ENCODE results near the gene BMP2K. TPM values are rescaled to one million over a fixed set of nuclear protein-coding genes. Genes with fewer than 3 reads are reported as not detected.

The BMP2K gene
- total RNA-seq, 6 donors from 2014 or later: 34.2 to 50.3 (median 42.1) TPM

DNA sequence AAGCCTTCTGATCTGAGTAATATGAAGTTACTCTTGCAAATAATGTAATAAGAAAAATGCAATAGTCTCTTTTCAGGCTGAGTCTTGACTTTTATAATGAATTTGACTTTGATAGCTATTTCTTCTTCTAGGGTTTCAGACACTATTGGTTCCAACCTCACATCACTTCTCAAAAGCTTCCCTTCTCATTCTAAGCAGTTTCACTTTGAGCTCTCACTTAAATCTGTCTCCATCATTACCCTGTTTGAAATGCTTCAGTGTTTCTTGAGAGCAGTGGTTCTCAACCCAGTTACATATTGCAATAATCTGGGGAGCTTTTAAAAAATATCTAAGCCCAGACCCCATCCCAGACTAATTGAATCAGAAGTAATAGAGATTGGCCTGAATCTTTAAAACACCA lies 40.5 kb upstream of the BMP2K start:
- Histone ChIP-seq H3K27ac (no peak overlapping the region), H3K4me1 (no peaks in the 10 kb centered on the region), H3K4me3 (no peak overlapping the region), H3K27me3 (no peaks in the 10 kb centered on the region), H3K9me3 (no peaks in the 10 kb centered on the region), H3K36me3 (no peaks in the 10 kb centered on the region)
- DNase-seq (no peak), ATAC-seq (ENCODE audit: low FRiP score in 2 of 2) (no peak)
- TF ChIP-seq, protein P1, sequence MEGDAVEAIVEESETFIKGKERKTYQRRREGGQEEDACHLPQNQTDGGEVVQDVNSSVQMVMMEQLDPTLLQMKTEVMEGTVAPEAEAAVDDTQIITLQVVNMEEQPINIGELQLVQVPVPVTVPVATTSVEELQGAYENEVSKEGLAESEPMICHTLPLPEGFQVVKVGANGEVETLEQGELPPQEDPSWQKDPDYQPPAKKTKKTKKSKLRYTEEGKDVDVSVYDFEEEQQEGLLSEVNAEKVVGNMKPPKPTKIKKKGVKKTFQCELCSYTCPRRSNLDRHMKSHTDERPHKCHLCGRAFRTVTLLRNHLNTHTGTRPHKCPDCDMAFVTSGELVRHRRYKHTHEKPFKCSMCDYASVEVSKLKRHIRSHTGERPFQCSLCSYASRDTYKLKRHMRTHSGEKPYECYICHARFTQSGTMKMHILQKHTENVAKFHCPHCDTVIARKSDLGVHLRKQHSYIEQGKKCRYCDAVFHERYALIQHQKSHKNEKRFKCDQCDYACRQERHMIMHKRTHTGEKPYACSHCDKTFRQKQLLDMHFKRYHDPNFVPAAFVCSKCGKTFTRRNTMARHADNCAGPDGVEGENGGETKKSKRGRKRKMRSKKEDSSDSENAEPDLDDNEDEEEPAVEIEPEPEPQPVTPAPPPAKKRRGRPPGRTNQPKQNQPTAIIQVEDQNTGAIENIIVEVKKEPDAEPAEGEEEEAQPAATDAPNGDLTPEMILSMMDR (IDR thresholded peaks at IDR 0.05): no peak
- no peak for TF ChIP-seq POLR2A (IDR thresholded peaks at IDR 0.05)
- TF ChIP-seq POLR2AphosphoS5 (IDR thresholded peaks at IDR 0.05): no peak
- TF ChIP-seq EP300 (IDR thresholded peaks at IDR 0.05): no peak

DNA sequence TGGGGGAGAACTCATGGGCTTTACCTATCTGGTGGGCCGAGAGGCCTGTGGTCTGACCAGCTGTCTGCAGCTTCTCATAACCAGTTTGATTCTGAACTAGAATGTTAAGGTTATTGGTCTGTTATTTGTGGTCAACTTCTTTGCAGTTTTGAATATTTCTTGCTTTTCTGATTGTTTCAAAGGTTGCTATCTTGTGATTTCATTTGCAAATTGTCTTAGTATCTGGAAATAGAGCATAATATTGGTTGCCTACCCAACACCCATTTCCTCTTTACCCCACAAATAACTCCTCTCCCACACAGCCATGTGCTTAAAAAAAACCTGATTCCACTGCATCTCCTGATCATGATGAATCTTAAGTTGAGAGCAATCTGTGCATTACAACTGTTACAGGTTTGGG lies 39.1 kb upstream of the BMP2K start:
- no peak overlapping the region for H3K4me3 ChIP-seq
- DNase-seq (no peak), ATAC-seq (ENCODE audit: low FRiP score in 2 of 2) (no peak)
- H3K4me1 ChIP-seq: no peaks in the 10 kb centered on the region
- no peaks in the 10 kb centered on the region for H3K9me3 ChIP-seq
- WGBS, 2 donors: 100% methylated on average over 1 of the region's 1 CpG
- TF ChIP-seq EP300 (IDR thresholded peaks at IDR 0.05): no peak
- no peaks in the 10 kb centered on the region for H3K27me3 ChIP-seq
- no peak overlapping the region for H3K27ac ChIP-seq
- no peaks in the 10 kb centered on the region for H3K36me3 ChIP-seq

DNA sequence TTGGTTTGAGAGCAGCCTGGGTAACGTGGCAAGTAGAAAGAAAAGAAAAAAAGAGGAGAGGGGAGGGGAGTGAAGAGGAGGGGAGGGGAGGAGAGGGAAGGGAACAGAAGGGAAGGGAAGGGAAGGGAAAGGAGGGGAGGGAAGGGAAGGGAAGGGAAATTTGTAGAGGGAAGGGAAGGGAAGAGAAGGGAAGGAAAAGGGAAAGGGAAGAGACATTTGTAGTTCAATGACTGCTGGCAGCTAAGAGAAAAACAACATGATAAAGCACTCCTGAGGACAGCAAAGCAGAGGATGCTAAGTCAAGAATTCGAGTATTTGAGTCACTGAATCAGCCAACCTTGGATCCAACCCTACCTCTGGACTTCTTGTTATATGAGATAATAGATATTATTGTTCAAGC lies 38.2 kb upstream of the BMP2K start:
- TF ChIP-seq, protein P1 (IDR thresholded peaks at IDR 0.05): no peak
- TF ChIP-seq POLR2A (IDR thresholded peaks at IDR 0.05): no peak
- no peak for TF ChIP-seq POLR2AphosphoS5 (IDR thresholded peaks at IDR 0.05)
- no peak for TF ChIP-seq EP300 (IDR thresholded peaks at IDR 0.05)
- Histone ChIP-seq H3K27ac (no peak overlapping the region), H3K36me3 (no peaks in the 10 kb centered on the region), H3K4me1 (no peaks in the 10 kb centered on the region), H3K4me3 (no peak overlapping the region), H3K27me3 (no peaks in the 10 kb centered on the region), H3K9me3 (no peaks in the 10 kb centered on the region)
- DNase-seq (no peak), ATAC-seq (ENCODE audit: low FRiP score in 2 of 2) (no peak)
- 75 to 78% methylated on average over 2 of the region's 2 CpGs for WGBS, 2 donors

GRCh38 chr4:78742300-78742699 lies 33.9 kb upstream of the BMP2K start:
- no peak for ATAC-seq (ENCODE audit: low FRiP score in 2 of 2)
- no peak for DNase-seq
- H3K27ac ChIP-seq: no peak overlapping the region
- no peak for TF ChIP-seq EP300 (IDR thresholded peaks at IDR 0.05)
- no peak for TF ChIP-seq POLR2A (IDR thresholded peaks at IDR 0.05)
- no peak for TF ChIP-seq POLR2AphosphoS5 (IDR thresholded peaks at IDR 0.05)
- TF ChIP-seq, protein P1 (IDR thresholded peaks at IDR 0.05): no peak
- no peaks in the 10 kb centered on the region for H3K36me3 ChIP-seq
- no peaks in the 10 kb centered on the region for H3K4me1 ChIP-seq
- no peaks in the 10 kb centered on the region for H3K9me3 ChIP-seq
- 96 to 97% methylated on average over 2 of the region's 2 CpGs for WGBS, 2 donors
- H3K4me3 ChIP-seq: no peak overlapping the region
- H3K27me3 ChIP-seq: no peaks in the 10 kb centered on the region

DNA sequence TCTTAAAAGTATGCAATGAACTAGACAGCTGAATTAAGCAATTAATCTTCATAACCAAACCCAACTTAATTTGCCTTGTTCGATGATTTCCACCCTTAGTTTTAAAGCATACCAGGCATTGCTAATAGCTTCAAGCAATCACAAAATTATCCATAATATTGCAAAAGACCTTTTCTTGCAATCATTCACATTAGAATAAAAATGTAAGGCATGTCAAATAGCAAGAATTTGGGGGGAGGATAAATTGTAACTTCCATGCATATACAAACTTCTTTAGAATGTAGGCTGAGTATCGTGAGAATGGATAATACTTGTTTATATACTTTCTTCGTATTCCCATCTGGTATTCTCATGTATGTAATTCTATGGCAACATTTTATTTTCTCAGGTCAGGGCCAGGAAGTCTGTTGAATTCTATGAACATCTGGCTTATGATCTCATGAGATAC lies 28.7 kb upstream of the BMP2K start:
- Histone ChIP-seq H3K4me1 (peaks cover 0 to 15% (median 4%) of the 10 kb centered on the region in 4 donors), H3K36me3 (no peaks in the 10 kb centered on the region), H3K9me3 (no peaks in the 10 kb centered on the region), H3K27ac (no peak overlapping the region), H3K27me3 (no peaks in the 10 kb centered on the region), H3K4me3 (no peak overlapping the region)
- DNase-seq (no peak), ATAC-seq (ENCODE audit: low FRiP score in 2 of 2) (no peak)
- WGBS, 2 donors: 77 to 87% methylated on average over 3 of the region's 3 CpGs
- TF ChIP-seq POLR2A (IDR thresholded peaks at IDR 0.05): no peak

DNA sequence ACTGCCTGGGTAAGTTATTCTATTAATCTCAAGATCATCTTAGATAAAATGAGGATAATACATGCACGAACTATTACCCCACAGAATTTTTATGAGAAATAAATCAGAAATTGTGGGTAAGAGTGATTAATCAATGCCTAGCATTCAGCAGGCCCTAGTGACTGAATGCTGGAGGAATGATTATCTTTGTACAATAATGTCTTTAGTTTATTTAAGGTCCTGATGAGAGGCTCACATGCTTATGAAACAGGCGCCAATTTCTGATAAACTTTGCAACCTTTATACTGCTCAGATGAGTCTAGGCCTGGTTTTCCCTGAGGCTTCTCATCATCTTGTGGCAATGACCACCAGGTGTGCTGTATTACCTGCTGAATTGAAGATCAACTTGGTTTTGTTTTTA lies 27.8 kb upstream of the BMP2K start:
- no peak overlapping the region for H3K4me3 ChIP-seq
- 77 to 87% methylated on average over 2 of the region's 2 CpGs for WGBS, 2 donors
- H3K4me1 ChIP-seq: peaks cover 0 to 15% (median 4%) of the 10 kb centered on the region in 4 donors
- no peak overlapping the region for H3K27ac ChIP-seq
- ATAC-seq (ENCODE audit: low FRiP score in 2 of 2) (no peak), DNase-seq (no peak)
- no peaks in the 10 kb centered on the region for H3K36me3 ChIP-seq
- no peaks in the 10 kb centered on the region for H3K27me3 ChIP-seq
- no peaks in the 10 kb centered on the region for H3K9me3 ChIP-seq
- TF ChIP-seq, protein P1 (IDR thresholded peaks at IDR 0.05): no peak
- TF ChIP-seq POLR2A (IDR thresholded peaks at IDR 0.05) (no peak), POLR2AphosphoS5 (IDR thresholded peaks at IDR 0.05) (no peak), EP300 (IDR thresholded peaks at IDR 0.05) (no peak)
